HEK293T (cell line): ENCODE data around the gene ADPRHL1.

Experiments used
- ARNT ChIP-seq: fragments of 450-650 bp; IDR thresholded peaks from 2 replicates; pipeline ENCODE4 v1.6.1; 2017; ENCODE audit warnings: mild to moderate bottlenecking
- BHLHE40 ChIP-seq: fragments of 450-650 bp; IDR thresholded peaks from 2 replicates; pipeline ENCODE4 v1.6.1; 2016; ENCODE audit warnings: mild to moderate bottlenecking, moderate library complexity, borderline replicate concordance
- CTBP1 ChIP-seq: fragments of 450-650 bp; IDR thresholded peaks from 2 replicates; pipeline ENCODE4 v1.6.1; 2016; ENCODE audit warnings: borderline replicate concordance
- ELF4 ChIP-seq: fragments of 450-650 bp; IDR thresholded peaks from 2 replicates; pipeline ENCODE4 v1.6.1; 2017; ENCODE audit warnings: antibody characterized with exemption
- FOXK2 ChIP-seq: fragments of 450-650 bp; IDR thresholded peaks from 2 replicates; pipeline ENCODE4 v1.6.1; 2016; ENCODE audit warnings: mild to moderate bottlenecking
- FOXM1 ChIP-seq: fragments of 450-650 bp; IDR thresholded peaks from 2 replicates; pipeline ENCODE4 v1.6.1; 2017; ENCODE audit warnings: mild to moderate bottlenecking, borderline replicate concordance
- NFRKB ChIP-seq: fragments of 450-650 bp; IDR thresholded peaks from 2 replicates; pipeline ENCODE4 v1.6.1; 2016; ENCODE audit warnings: mild to moderate bottlenecking, moderate library complexity
- SP1 ChIP-seq: fragments of 450-650 bp; IDR thresholded peaks from 2 replicates; pipeline ENCODE4 v1.6.1; 2017

DNA sequence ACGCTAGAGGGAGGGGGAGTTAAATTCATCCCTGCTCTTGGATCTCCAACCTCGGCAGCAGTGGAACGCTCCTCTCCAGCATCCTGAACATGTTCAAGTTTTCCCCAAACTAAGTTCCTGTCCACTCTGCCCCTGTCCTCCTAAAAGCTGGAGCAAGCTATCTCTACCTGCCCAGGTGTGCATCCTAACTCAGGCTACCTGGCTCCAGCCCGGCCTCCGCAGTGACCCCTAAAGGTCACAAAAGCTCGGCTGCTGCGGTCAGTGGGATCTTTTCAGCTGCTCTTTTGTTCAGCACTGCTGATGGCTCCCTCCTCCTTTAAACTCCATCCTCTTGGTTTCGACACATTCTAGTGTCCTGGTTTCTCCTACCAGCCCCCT, 35.9 kb upstream of the ADPRHL1 start:
- no peak for TF ChIP-seq CTBP1
- TF ChIP-seq ARNT: no peak
- TF ChIP-seq BHLHE40: no peak
- no peak for TF ChIP-seq NFRKB
- no peak for TF ChIP-seq SP1
- no peak for TF ChIP-seq ELF4
- no peak for TF ChIP-seq FOXM1
- TF ChIP-seq FOXK2: no peak
